ENCODE measurements around the gene ZSWIM5.

The ZSWIM5 gene

DNA sequence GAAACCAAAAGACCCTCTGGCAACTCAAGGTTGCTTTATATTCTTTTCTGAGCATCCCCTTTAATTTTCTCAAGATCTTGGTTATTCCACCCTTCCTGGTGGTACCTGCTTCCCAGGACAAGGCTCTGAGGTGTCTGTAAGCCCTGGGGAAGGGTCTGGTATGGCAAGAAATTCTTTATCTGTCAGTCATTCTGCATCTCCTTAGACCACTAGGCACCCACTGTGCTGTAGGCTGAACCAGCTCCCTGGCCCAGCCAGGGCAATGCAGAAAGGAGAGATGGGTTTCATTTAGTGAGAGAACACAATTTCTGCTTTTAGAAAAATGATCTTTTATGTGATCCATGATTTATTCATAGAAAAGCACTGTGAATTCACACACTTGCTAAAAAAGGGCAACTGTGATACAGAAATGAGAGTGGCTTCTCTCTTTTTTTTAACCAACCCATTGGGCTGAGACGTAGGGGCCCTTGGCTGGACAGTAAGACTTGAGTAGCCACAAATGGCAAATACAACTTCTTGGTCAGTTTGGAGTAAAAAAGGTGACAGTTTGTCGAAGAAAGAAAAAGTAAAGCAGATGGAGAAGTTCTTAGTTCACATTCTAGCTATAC lies 190.2 kb downstream of the ZSWIM5 start:
- no peak for TF ChIP-seq CTCF (IDR thresholded peaks at IDR 0.05; ENCODE audit: low read length, missing control alignments)
- DNase-seq (ENCODE audit: low read depth): no peak
- H3K4me3 ChIP-seq (replicated peaks; ENCODE audit: low read depth, low read length): no peak overlapping the region

DNA sequence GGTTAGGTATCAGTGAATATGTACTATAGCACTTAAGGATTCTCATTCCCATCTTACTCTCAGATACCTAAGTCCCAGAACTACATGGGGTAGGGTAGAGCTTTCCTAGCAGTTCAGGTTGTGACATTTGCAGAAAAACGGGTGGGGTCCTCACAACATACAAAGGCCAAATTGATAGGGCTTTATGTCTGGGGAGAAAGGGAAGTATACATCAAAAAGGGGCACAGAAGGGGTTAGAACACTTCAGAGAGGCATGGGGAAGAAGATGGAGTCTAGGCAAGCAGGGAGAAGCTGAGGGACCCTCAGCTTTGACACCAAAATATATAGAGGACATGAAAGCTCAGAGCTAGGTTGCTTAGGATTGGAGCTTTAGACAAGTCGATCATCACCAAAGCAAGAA lies 190.7 kb downstream of the ZSWIM5 start:
- no peak overlapping the region for H3K4me3 ChIP-seq (replicated peaks; ENCODE audit: low read depth, low read length)
- no peak for TF ChIP-seq CTCF (IDR thresholded peaks at IDR 0.05; ENCODE audit: low read length, missing control alignments)
- no peak for DNase-seq (ENCODE audit: low read depth)

GRCh38 chr1:45014321-45015028 lies 191.9 kb downstream of the ZSWIM5 start:
- no peak overlapping the region for H3K4me3 ChIP-seq (replicated peaks; ENCODE audit: low read depth, low read length)
- DNase-seq (ENCODE audit: low read depth): peak; percentile 93
- TF ChIP-seq CTCF (IDR thresholded peaks at IDR 0.05; ENCODE audit: low read length, missing control alignments): peak; percentile 91

- TF ChIP-seq CTCF (IDR thresholded peaks at IDR 0.05; ENCODE audit: low read length, missing control alignments): no peak
- no peak for DNase-seq (ENCODE audit: low read depth)
- peak overlapping the region; percentile 86 for H3K4me3 ChIP-seq (replicated peaks; ENCODE audit: low read depth, low read length)
These were observed 192.7 kb downstream of the ZSWIM5 start for GRCh38 chr1:45013551-45014209.

DNA sequence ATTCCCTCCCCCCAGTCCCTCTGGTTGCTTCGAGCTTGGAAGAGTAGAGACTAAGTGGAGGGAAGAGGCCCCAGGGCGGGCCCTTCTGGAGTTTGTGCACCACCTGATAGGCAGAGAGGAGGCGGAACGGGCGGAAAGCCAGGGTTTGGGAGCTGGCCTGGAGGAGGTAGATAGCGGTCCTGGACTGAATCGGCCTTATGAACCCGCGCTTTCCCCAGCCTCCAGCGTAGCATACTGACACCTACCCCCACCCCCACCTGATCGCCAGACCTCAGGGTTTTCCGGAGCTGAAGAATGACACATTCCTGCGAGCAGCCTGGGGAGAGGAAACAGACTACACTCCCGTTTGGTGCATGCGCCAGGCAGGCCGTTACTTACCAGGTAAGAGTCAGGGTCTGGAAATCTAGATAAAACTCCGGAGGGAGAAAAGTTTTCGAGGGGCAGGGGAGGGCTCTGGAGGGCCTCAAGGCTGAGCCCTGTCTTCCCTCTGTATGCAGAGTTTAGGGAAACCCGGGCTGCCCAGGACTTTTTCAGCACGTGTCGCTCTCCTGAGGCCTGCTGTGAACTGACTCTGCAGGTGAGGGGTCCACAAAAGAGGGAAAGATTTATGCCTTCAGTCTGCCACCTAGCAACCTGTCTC lies 193.6 kb downstream of the ZSWIM5 start:
- H3K4me3 ChIP-seq (replicated peaks; ENCODE audit: low read depth, low read length): peak overlapping the region; percentile 86
- peak; percentile 65 for DNase-seq (ENCODE audit: low read depth)
- TF ChIP-seq CTCF (IDR thresholded peaks at IDR 0.05; ENCODE audit: low read length, missing control alignments): no peak

DNA sequence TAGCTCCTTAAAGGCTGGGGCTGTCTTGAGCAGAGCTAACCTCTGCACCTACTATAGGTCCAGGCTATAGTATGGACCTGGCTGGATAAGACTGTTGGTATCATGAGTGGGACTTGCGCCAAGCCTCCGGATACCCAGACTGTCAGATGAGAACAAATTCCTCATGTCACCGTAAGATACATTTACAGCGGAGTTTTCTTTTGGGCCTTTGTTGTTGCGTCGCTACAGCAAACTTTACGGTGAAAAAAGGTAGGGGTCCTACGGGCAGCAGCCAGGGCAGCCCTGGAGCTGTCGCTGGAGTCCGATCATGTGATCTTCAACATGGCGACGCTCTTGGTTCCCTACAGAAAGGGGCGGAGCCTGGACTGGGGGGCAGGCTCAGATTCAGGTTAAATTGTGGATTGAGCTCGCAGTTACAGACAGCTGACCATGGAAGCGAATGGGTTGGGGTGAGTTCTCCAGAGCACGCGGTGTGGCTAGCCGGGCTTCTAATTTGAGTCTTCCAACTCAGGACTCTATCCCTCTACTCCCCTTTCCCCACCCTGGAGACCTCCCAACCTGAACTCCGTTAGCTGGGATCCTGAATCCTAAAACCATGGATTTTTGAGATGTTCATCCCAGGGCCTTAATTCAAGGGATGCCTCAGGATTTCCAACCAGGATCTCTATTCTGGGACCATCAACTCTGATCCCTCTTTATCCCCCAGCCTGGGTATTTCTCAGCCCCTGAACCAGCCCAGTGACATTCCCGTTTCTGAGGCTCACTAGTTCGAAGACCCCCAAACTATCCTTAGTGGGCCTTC lies 194.4 kb downstream of the ZSWIM5 start, which contains the start of gene UROD:
Gene UROD (plus strand): TSS at position 418 of the 802 bp plus-strand sequence. CDS start 12 bp downstream, at position 430.
- no peak for TF ChIP-seq CTCF (IDR thresholded peaks at IDR 0.05; ENCODE audit: low read length, missing control alignments)
- DNase-seq (ENCODE audit: low read depth): peak; percentile 98
- peak within 1 kb of the TSS; percentile 88 for H3K4me3 ChIP-seq (replicated peaks; ENCODE audit: low read depth, low read length)

All from fibroblast of pulmonary artery (primary cell).